Endothelial cell of umbilical vein (primary cell): ENCODE measurements around the gene NKD1. TPM values are rescaled to one million over a fixed set of nuclear protein-coding genes. Genes with fewer than 3 reads are reported as not detected.

Experiments used
- BruUV-seq: library from RNA; stranded (reverse); fragments of 400-500 nt; replicated peaks from 2 replicates; lab custom pipeline; 2021; lab: Mats Ljungman, UMichigan
- CTCF ChIA-PET: fragments of 300-600, 350-600 bp; sonication (Branson Sonifier 250); formaldehyde crosslinking; loops from one replicate; lab custom pipeline; 2021; ENCODE audit warnings: antibody characterized with exemption, inconsistent platforms; lab: Charles Lee
- POLR2A ChIA-PET: fragments of 300-600, 350-600 bp; sonication (Branson Sonifier 250); formaldehyde crosslinking; loops from one replicate; lab custom pipeline; 2021; ENCODE audit warnings: antibody characterized with exemption, inconsistent platforms; lab: Charles Lee
- DNase-seq: peaks from one replicate; pipeline ENCODE4 v3.0.0-alpha.2; 2011; ENCODE audit warnings: low read depth, low spot score
- FAIRE-seq: peaks from 2 replicates; lab custom pipeline; 2011; peaks lifted over from hg19 to GRCh38; lab: Jason Lieb, UNC
- H2AFZ ChIP-seq: 2 replicates; pipeline ENCODE4 v1.6.0; 2012; ENCODE audit warnings: low read depth, low read length, control low read depth, inconsistent platforms
- H3K27ac ChIP-seq: 2 replicates; pipeline ENCODE4 v1.5.1; 2011; ENCODE audit warnings: low read depth, mild to moderate bottlenecking, control low read depth, low read length, moderate library complexity; ENCODE audit not compliant: insufficient read depth
- H3K27me3 ChIP-seq, 2 experiments: 2 replicates each; pipeline versions ENCODE4 v1.6.0 to v1.6.1; 2011; ENCODE audit warnings: low read length in 2 of 2, mixed read lengths in 1 of 2; ENCODE audit not compliant: control insufficient read depth in 2 of 2, insufficient read depth in 2 of 2
- H3K36me3 ChIP-seq, 2 experiments: 2 replicates in 1 of 2; 3 replicates in 1 of 2; pipeline ENCODE4 v1.5.1; 2011; ENCODE audit warnings: low read length in 2 of 2, mild to moderate bottlenecking in 1 of 2, moderate library complexity in 1 of 2; ENCODE audit not compliant: control insufficient read depth in 2 of 2, insufficient read depth in 2 of 2; ENCODE audit errors: extremely low read depth in 1 of 2
- H3K4me1 ChIP-seq: 3 replicates; pipeline ENCODE4 v1.5.1; 2011; ENCODE audit warnings: mild to moderate bottlenecking, low read length; ENCODE audit not compliant: control insufficient read depth, insufficient read depth; ENCODE audit errors: extremely low read depth
- H3K4me2 ChIP-seq: 2 replicates; pipeline ENCODE4 v1.6.1; 2011; ENCODE audit warnings: low read length, control low read depth, mixed read lengths; ENCODE audit not compliant: insufficient read depth
- H3K4me3 ChIP-seq, 3 experiments: fragments of 200-600 bp in 1 of 3; sonication (generic), shearing (Covaris generic) in 1 of 3; replicated peaks in 1 of 3; 2 replicates each; pipeline ENCODE4 v1.5.1; 2011 to 2016; ENCODE audit warnings: control low read depth in 3 of 3, low read length in 3 of 3, mild to moderate bottlenecking in 2 of 3, inconsistent platforms in 1 of 3, low read depth in 1 of 3, moderate library complexity in 1 of 3; ENCODE audit not compliant: insufficient read depth in 1 of 3
- H3K79me2 ChIP-seq: 2 replicates; pipeline ENCODE4 v1.6.0; 2012; ENCODE audit warnings: low read length, inconsistent platforms; ENCODE audit not compliant: control insufficient read depth, insufficient read depth
- H3K9ac ChIP-seq: replicated peaks from 2 replicates; pipeline ENCODE3; 2011; ENCODE audit warnings: low read length, control low read depth; ENCODE audit not compliant: insufficient read depth; ENCODE audit errors: extremely low read depth
- H3K9me1 ChIP-seq: replicated peaks from 3 replicates; pipeline ENCODE4 v1.6.0; 2011; ENCODE audit warnings: mild to moderate bottlenecking, low read length; ENCODE audit not compliant: control insufficient read depth, insufficient read depth; ENCODE audit errors: extremely low read depth
- H3K9me3 ChIP-seq: replicated peaks from 2 replicates; pipeline ENCODE4 v1.5.1; 2012; ENCODE audit warnings: low read length, inconsistent platforms; ENCODE audit not compliant: control insufficient read depth, insufficient read depth
- H4K20me1 ChIP-seq: replicated peaks from 2 replicates; pipeline ENCODE3; 2011; ENCODE audit warnings: mild to moderate bottlenecking, low read length; ENCODE audit not compliant: control insufficient read depth, insufficient read depth; ENCODE audit errors: extremely low read depth
- EZH2 ChIP-seq: IDR thresholded peaks from 2 replicates; pipeline ENCODE4 v1.6.1; 2012; ENCODE audit warnings: borderline replicate concordance, low read depth, mild to moderate bottlenecking, moderate library complexity, low read length, inconsistent platforms; ENCODE audit not compliant: severe bottlenecking
- FOS ChIP-seq: IDR thresholded peaks from 2 replicates; pipeline ENCODE4 v1.6.1; 2011; ENCODE audit warnings: mild to moderate bottlenecking, low read length, moderate library complexity, borderline replicate concordance; ENCODE audit not compliant: insufficient read depth
- GATA2 ChIP-seq: IDR thresholded peaks from 2 replicates; pipeline ENCODE4 v1.7.0; 2011; ENCODE audit warnings: low read depth, mild to moderate bottlenecking, moderate library complexity, mixed read lengths, low read length; ENCODE audit not compliant: insufficient read length, insufficient read depth
- JUN ChIP-seq: IDR thresholded peaks from 2 replicates; pipeline ENCODE4 v1.6.1; 2011; ENCODE audit warnings: borderline replicate concordance, low read depth; ENCODE audit not compliant: insufficient read length, insufficient read depth
- MYC ChIP-seq: IDR thresholded peaks from one replicate; pipeline ENCODE4 v1.6.1; 2011; ENCODE audit warnings: mild to moderate bottlenecking, low read depth, low read length
- POLR2A ChIP-seq: IDR thresholded peaks from 2 replicates; pipeline ENCODE4 v1.6.1; 2012; ENCODE audit warnings: low read depth, mild to moderate bottlenecking, control low read depth, low read length
- POLR2AphosphoS5 ChIP-seq: IDR thresholded peaks from 2 replicates; pipeline ENCODE4 v1.6.1; 2012; ENCODE audit warnings: low read depth, mild to moderate bottlenecking, control low read depth, low read length, moderate library complexity; ENCODE audit not compliant: insufficient read depth
- dilution Hi-C: fragments of 300-500 bp; cut with MboI; formaldehyde crosslinking; loops from one replicate; pipeline ENCODE4 v1.15.0; 2019; ENCODE audit warnings: low sequenced_read_pairs; ENCODE audit not compliant: extremely low pct_ligation_motif_present
- intact Hi-C: fragments of 100-400 bp; cut with micrococcal nuclease; formaldehyde crosslinking; loops from one replicate; pipeline ENCODE4 v1.10.0; 2022
- polyA plus RNA-seq, 4 experiments: library from polyadenylated mRNA; depleted of rRNA in 3 of 4; stranded (reverse) in 3 of 4; unstranded in 1 of 4; fragments of >200 nt; gene quantifications; 2 replicates each; pipeline versions ENCODE4 v1.2.1 to v1.2.3, GENCODE V29; 2011 to 2012; ENCODE audit warnings: missing spikeins in 1 of 4
- total RNA-seq: library from RNA; stranded (reverse); gene quantifications from 2 replicates; pipeline ENCODE4 v1.2.3, GENCODE V29; 2021
- TF ChIP-seq, protein P1 (sequence below), 2 donors: IDR thresholded peaks; 1 replicate in 1 of 2; 2 replicates in 1 of 2; pipeline ENCODE4 v1.5.1; 2011; ENCODE audit warnings: low read length in 2 of 2, mild to moderate bottlenecking in 2 of 2, moderate library complexity in 2 of 2, control low read depth in 1 of 2, inconsistent platforms in 1 of 2, low read depth in 1 of 2; ENCODE audit not compliant: insufficient read depth in 1 of 2; ENCODE audit errors: extremely low read depth in 1 of 2
- TF ChIP-seq, protein P2 (sequence below): IDR thresholded peaks from 2 replicates; pipeline ENCODE4 v1.6.1; 2011; ENCODE audit not compliant: insufficient read depth, insufficient read length

Gene NKD1
- total and polyA plus RNA-seq, 2 donors (not counting 3 experiments of a cell fraction or from before 2014, with no cell fraction given), result not detected

DNA sequence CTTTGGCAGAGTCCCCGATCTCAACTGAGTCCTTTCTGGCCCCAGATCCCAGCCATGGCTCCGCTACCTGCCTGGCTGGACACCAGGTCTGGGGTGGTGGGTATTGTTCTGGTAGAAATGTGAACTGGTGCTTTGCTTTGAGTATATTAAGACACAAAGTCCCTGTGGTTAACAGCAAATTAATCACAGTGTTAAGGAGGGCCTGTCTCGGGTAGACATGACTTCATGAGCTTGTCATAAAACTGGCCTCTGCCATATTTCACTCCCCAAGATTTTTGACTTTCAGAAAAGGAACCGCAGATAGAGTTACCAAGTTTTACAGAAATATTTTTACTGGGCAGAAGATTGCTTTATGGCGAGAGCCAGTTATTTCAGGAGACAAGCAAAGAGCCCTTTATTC lies 19.5 kb downstream of the NKD1 start:
- no peak for FAIRE-seq
- intact Hi-C loops, result no loop called here

DNA sequence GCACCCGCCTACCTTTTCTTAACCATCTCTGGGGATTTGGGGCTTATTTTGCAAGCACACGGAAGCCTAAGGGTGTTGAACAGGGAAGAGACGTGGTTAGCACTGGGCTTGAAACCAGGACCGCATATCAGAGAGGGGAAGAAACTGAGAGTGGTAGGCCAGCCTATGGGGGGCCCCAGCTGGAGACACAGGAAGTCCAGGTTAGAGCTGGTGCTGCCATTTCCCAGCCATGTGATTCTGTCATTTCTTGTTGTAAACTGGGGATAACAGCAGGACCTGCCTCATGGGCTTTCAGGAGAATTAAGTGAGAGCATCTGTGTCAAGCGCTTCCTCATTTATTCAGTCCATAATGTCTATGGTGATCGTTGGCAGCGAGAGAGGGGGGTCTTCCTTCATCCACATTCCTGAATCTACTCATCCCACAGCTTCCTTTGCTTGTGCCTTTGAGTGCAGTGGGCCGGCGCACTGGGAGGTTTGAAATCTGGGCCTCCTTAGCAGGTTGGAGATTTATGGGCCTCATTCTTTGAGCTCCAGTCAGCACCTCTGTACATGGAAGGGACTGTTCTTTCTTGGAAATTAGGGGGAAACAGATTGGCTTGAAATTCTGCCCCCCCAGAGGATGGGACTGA lies 20.1 kb downstream of the NKD1 start:
- no peaks in the 10 kb centered on the region for H3K9me3 ChIP-seq
- H2AFZ ChIP-seq, result no peak overlapping the region
- FAIRE-seq, result no peak
- no peak overlapping the region for H3K4me3 ChIP-seq
- no peaks in the 10 kb centered on the region for H3K9me1 ChIP-seq
- H3K4me2 ChIP-seq, result no peak overlapping the region
- no peak overlapping the region for H3K27ac ChIP-seq
- H3K36me3 ChIP-seq, result no peaks in the 10 kb centered on the region
- TF ChIP-seq EZH2, result no peak
- TF ChIP-seq, protein P1, sequence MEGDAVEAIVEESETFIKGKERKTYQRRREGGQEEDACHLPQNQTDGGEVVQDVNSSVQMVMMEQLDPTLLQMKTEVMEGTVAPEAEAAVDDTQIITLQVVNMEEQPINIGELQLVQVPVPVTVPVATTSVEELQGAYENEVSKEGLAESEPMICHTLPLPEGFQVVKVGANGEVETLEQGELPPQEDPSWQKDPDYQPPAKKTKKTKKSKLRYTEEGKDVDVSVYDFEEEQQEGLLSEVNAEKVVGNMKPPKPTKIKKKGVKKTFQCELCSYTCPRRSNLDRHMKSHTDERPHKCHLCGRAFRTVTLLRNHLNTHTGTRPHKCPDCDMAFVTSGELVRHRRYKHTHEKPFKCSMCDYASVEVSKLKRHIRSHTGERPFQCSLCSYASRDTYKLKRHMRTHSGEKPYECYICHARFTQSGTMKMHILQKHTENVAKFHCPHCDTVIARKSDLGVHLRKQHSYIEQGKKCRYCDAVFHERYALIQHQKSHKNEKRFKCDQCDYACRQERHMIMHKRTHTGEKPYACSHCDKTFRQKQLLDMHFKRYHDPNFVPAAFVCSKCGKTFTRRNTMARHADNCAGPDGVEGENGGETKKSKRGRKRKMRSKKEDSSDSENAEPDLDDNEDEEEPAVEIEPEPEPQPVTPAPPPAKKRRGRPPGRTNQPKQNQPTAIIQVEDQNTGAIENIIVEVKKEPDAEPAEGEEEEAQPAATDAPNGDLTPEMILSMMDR (IDR thresholded peaks at IDR 0.05; ENCODE audit: extremely low read depth in 1 of 2, insufficient read depth in 1 of 2, low read depth in 1 of 2, low read length in 2 of 2), result no peak
- TF ChIP-seq POLR2AphosphoS5, result no peak
- TF ChIP-seq MYC, result no peak
- no peak for TF ChIP-seq POLR2A
- TF ChIP-seq FOS, result no peak
- no peak for TF ChIP-seq JUN
- no peak for TF ChIP-seq GATA2
- TF ChIP-seq, protein P2, sequence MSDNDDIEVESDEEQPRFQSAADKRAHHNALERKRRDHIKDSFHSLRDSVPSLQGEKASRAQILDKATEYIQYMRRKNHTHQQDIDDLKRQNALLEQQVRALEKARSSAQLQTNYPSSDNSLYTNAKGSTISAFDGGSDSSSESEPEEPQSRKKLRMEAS, result no peak
- no peaks in the 10 kb centered on the region for H3K79me2 ChIP-seq
- H3K27me3 ChIP-seq, result no peaks in the 10 kb centered on the region
- dilution Hi-C loops, result no loop called here
- BruUV-seq, result no TSS peak
- ChIA-PET POLR2A (no interaction called here), CTCF (no interaction called here)
- H3K4me1 ChIP-seq, result no peaks in the 10 kb centered on the region
- no peak for DNase-seq
- H4K20me1 ChIP-seq, result no peaks in the 10 kb centered on the region
- intact Hi-C loops, result no loop called here
- no peak overlapping the region for H3K9ac ChIP-seq

More for the DNA sequence above, 19.5 kb downstream of the NKD1 start:
- Histone ChIP-seq H3K4me1 (no peaks in the 10 kb centered on the region), H3K9me3 (no peaks in the 10 kb centered on the region), H2AFZ (no peak overlapping the region), H3K9me1 (no peaks in the 10 kb centered on the region), H3K36me3 (no peaks in the 10 kb centered on the region), H3K4me3 (no peak overlapping the region), H3K4me2 (no peak overlapping the region), H3K27ac (no peak overlapping the region), H4K20me1 (no peaks in the 10 kb centered on the region), H3K27me3 (no peaks in the 10 kb centered on the region), H3K79me2 (no peaks in the 10 kb centered on the region), H3K9ac (no peak overlapping the region)
- ChIA-PET POLR2A (no interaction called here), CTCF (no interaction called here)
- TF ChIP-seq EZH2 (no peak), MYC (no peak), POLR2A (no peak), JUN (no peak)
- TF ChIP-seq, protein P1 (IDR thresholded peaks at IDR 0.05; ENCODE audit: extremely low read depth in 1 of 2, insufficient read depth in 1 of 2, low read depth in 1 of 2, low read length in 2 of 2), result no peak
- no peak for DNase-seq
- BruUV-seq, result no TSS peak
- dilution Hi-C loops, result no loop called here
